Smooth muscle cell of trachea (primary cell): Measurements from ENCODE around the gene COX8C. TPM values are rescaled to one million over a fixed set of nuclear protein-coding genes. Genes with fewer than 3 reads are reported as not detected.

Experiments used
- total RNA-seq: library from RNA; depleted of rRNA; stranded (reverse); fragments of >200 nt; gene quantifications from 2 replicates; pipeline ENCODE4 v1.2.1, GENCODE V29; 2014

Gene COX8C, protein sequence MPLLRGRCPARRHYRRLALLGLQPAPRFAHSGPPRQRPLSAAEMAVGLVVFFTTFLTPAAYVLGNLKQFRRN
- not detected in 2 replicates for total RNA-seq

DNA sequence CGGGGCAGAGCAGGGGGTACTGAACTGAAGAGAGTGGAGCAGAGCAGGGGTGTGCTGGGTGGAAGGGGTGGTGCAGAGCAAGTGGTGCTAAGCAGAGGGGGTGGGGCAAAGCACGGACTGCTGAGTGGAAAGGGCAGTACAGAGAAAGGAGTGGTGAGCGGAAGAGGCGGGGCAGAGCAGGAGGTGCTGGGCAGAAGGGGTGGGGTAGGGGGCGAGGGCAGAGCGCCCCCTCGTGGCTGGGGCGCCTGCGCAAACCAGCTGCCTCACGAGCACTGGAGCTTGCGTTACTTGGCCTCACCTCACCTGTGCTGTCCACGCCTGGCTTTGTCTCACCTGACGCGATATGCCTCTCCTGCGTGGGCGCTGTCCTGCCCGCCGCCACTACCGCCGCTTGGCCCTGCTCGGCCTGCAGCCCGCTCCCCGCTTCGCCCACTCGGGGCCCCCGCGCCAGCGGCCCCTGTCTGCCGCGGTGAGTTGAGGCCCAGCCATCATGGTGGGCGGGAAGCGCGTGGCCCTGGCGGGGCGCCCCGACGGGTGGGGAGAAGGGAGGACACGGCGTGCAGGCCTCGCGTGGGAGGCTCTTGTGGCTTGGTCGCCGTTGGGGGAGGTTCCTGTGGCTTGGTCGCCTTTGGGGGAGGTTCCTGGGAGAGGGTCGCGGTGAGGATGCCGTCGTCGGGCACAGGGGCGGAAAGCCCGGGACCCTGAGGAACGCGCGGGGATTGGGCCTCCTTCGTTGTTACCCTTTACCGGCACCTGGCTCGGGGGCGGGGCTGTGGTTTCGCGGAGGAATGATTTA is at the start of gene COX8C:
COX8C (plus strand) TSS at position 257 of the 796 bp plus-strand sequence; CDS start at position 344, 87 bp downstream.

DNA sequence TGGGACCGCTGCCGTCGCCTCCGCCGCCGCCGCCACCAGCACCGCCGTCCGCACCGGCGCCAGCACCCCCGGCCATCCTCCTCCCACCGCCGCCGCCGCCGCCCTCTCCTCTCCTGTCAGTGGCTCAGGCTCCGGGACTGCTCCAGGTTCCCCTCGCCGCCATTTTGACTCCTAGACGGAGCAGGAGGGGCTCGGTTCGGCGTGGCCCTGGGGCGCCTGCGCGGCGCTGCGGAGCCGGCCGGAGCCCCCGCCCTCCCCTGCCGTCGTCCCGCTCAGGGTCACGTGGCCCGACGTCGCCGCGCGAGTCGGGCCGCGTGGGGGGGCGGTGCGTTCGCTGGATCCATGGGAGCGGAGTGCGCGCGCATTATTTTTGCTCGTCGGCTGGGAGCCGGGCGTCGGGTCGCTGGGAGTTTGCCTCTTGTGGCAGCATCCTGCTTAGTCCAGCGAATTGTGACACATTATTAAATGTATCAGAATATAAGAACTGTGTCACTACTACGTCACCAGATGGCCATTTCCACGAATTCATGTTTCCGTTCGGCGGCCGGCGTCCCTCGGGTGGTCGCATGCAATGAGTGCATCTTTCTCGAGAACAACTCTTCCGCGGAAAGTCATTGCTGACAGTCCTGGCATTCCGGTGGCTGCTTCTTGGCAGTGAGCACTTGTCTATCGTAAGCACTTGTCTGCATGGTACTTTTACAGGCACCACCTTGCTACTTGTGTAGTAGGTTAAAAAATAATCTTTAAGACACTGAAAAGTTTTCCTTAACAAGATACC is 13.9 kb upstream of the COX8C start, which contains the start of gene BTBD7:
BTBD7 (minus strand) TSS at position 184 of the 778 bp plus-strand sequence. CDS start 36,985 bp downstream, outside the sequence.

Other genes with a start within 250 kb of the COX8C start
- 9.3 and 11.7 TPM in 2 replicates for gene ITPK1, start 231.3 kb upstream of the COX8C start, total RNA-seq
- gene MOAP1, start 162.3 kb upstream of the COX8C start, total RNA-seq = 10.9 and 12.4 TPM in 2 replicates
- gene LYSET, start 161.9 kb upstream of the COX8C start, total RNA-seq = 6.0 and 6.6 TPM in 2 replicates
- 6.3 and 14.7 TPM in 2 replicates for gene GON7, start 140.1 kb upstream of the COX8C start, total RNA-seq
- gene UBR7, start 139.9 kb upstream of the COX8C start, total RNA-seq = 22.5 and 39.1 TPM in 2 replicates
- 22.2 and 26.5 TPM in 2 replicates for gene BTBD7, start 14.1 kb upstream of the COX8C start, total RNA-seq
- under 0.01 and 0.33 TPM in 2 replicates for gene UNC79, start 83.8 kb downstream of the COX8C start, total RNA-seq